Measurements from ENCODE around the gene SPAG4.

- TF ChIP-seq POLR2A (IDR thresholded peaks at IDR 0.05), result no peak
- no peak for TF ChIP-seq CTCF (IDR thresholded peaks at IDR 0.05)
- no peak for TF ChIP-seq EP300 (IDR thresholded peaks at IDR 0.05)
Observed at GRCh38 chr20:35629427-35630145, 14.0 kb downstream of the SPAG4 start.
